Thyroid gland (tissue), 4 donors: ENCODE measurements around the gene SHC4.

ENCODE experiments used
- POLR2A ChIP-seq, 2 donors: fragments of 450-650 bp; IDR thresholded peaks; one replicate each; pipeline ENCODE4 v1.6.1; 2017; ENCODE audit warnings: antibody characterized with exemption in 2 of 2, mild to moderate bottlenecking in 2 of 2, moderate library complexity in 1 of 2
- TF ChIP-seq, protein P1 (sequence below), 6 experiments: fragments of 200-600 bp in 3 of 6; fragments of 450-650 bp in 3 of 6; sonication (generic) in 3 of 6; IDR thresholded peaks; one replicate each; pipeline ENCODE4 v1.5.1; 2016 to 2019; ENCODE audit warnings: antibody characterized with exemption in 6 of 6, mild to moderate bottlenecking in 2 of 6, inconsistent platforms in 1 of 6, moderate library complexity in 1 of 6

DNA sequence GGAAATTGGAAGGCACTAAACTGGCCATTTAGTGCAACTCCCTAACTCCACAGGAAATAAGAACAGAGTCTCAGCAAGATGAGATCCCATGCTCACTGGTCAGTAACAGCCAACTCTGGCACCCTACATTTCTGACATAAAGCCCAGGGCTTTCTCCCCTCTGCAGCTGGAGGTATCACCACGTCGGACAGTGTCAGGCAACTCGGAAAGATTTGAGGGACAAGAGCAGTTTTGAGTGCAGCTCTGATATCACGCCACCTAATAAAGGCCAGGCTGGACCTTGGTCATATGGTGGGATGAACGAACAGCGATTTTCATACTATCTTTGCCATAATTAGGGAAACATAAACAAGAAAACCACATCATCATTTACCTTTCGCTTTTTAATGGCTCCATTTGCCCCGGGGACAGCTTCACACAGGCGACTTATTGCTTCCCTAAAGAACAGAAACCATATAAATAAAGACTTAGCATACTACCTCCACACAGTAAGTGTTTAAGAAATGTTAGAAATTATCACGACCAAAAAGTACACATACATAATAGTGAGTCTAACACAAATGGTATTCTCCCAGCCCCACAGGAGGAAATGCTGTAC is 73.2 kb downstream of the SHC4 start:
- TF ChIP-seq POLR2A (IDR thresholded peaks at IDR 0.05), result no peak
- TF ChIP-seq, protein P1, sequence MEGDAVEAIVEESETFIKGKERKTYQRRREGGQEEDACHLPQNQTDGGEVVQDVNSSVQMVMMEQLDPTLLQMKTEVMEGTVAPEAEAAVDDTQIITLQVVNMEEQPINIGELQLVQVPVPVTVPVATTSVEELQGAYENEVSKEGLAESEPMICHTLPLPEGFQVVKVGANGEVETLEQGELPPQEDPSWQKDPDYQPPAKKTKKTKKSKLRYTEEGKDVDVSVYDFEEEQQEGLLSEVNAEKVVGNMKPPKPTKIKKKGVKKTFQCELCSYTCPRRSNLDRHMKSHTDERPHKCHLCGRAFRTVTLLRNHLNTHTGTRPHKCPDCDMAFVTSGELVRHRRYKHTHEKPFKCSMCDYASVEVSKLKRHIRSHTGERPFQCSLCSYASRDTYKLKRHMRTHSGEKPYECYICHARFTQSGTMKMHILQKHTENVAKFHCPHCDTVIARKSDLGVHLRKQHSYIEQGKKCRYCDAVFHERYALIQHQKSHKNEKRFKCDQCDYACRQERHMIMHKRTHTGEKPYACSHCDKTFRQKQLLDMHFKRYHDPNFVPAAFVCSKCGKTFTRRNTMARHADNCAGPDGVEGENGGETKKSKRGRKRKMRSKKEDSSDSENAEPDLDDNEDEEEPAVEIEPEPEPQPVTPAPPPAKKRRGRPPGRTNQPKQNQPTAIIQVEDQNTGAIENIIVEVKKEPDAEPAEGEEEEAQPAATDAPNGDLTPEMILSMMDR (IDR thresholded peaks at IDR 0.05), result no peak
